K562 (cell line): ENCODE results near the gene SCYL1. TPM values are rescaled to one million over a fixed set of nuclear protein-coding genes. Genes with fewer than 3 reads are reported as not detected.
A peak's percentile ranks its signal among the peaks of the same experiment; 100 is the strongest.

ENCODE experiments used
- ATAC-seq: fragments of 200-7000 bp; cut with Tn5 transposase; 3 replicates; pipeline ENCODE4 v1.9.1; 2020; ENCODE audit warnings: moderate library complexity
- BruUV-seq: library from RNA; stranded (reverse); fragments of 400-500 nt; replicated peaks from 2 replicates; lab custom pipeline; 2021; lab: Mats Ljungman, UMichigan
- CTCF ChIA-PET: fragments of 300-600 bp; formaldehyde crosslinking; extraction: SDS; loops from one replicate; lab custom pipeline; 2021; ENCODE audit warnings: low intra/inter-chr PET ratio; lab: Yijun Ruan, JAX
- POLR2A ChIA-PET: fragments of 300-600, 350-650 bp; sonication (Branson Sonifier 250); formaldehyde crosslinking; extraction: SDS; loops from one replicate; lab custom pipeline; 2021; ENCODE audit warnings: antibody characterized with exemption, inconsistent platforms; lab: Yijun Ruan, JAX
- DNase-seq, 4 experiments: peaks; one replicate each; pipeline versions ENCODE4 v3.0.0 to v3.0.0-alpha.2; 2011 to 2018; ENCODE audit warnings: low spot score in 3 of 4, mixed read lengths in 3 of 4; ENCODE audit errors: extremely low read depth in 1 of 4
- FAIRE-seq: peaks from 2 replicates; lab custom pipeline; 2011; peaks lifted over from hg19 to GRCh38; lab: Jason Lieb, UNC
- H2AFZ ChIP-seq: 2 replicates; pipeline ENCODE4 v1.6.0; 2011; ENCODE audit warnings: low read depth, low read length, control low read depth, inconsistent platforms
- H3K27ac ChIP-seq: fragments of 200-600 bp; 3 replicates; pipeline ENCODE4 v1.8.0; 2011; ENCODE audit warnings: low read depth, mild to moderate bottlenecking, control low read depth, inconsistent platforms, low read length, moderate library complexity, mixed read lengths; ENCODE audit errors: extremely low read depth
- H3K27me3 ChIP-seq, 2 experiments: fragments of 300-600 bp in 1 of 2; 2 replicates in 1 of 2; 3 replicates in 1 of 2; pipeline versions ENCODE4 v1.6.0 to v1.8.0; 2011; ENCODE audit warnings: inconsistent platforms in 2 of 2, low read length in 2 of 2, mild to moderate bottlenecking in 1 of 2, mixed read lengths in 1 of 2, moderate library complexity in 1 of 2; ENCODE audit not compliant: control insufficient read depth in 2 of 2, insufficient read depth in 2 of 2
- H3K36me3 ChIP-seq: fragments of 300-600 bp; 3 replicates; pipeline ENCODE4 v1.8.0; 2011; ENCODE audit warnings: mild to moderate bottlenecking, low read length, inconsistent platforms; ENCODE audit not compliant: control insufficient read depth, insufficient read depth
- H3K4me1 ChIP-seq, 2 experiments: fragments of 200-600 bp in 1 of 2; replicated peaks in 1 of 2; 2 replicates in 1 of 2; 3 replicates in 1 of 2; pipeline versions ENCODE4 v1.5.1 to v1.8.0; 2011; ENCODE audit warnings: inconsistent platforms in 2 of 2, low read length in 2 of 2, mild to moderate bottlenecking in 1 of 2, mixed read lengths in 1 of 2, moderate library complexity in 1 of 2; ENCODE audit not compliant: control insufficient read depth in 2 of 2, insufficient read depth in 2 of 2
- H3K4me2 ChIP-seq: 2 replicates; pipeline ENCODE4 v1.6.1; 2011; ENCODE audit warnings: low read length, control low read depth, inconsistent platforms, mixed read lengths; ENCODE audit not compliant: insufficient read depth
- H3K4me3 ChIP-seq: fragments of 200-600 bp; sonication (generic), shearing (Covaris generic); 2 replicates; pipeline ENCODE4 v1.5.1; 2016; ENCODE audit warnings: control low read depth, inconsistent platforms
- H3K79me2 ChIP-seq: fragments of 200-600 bp; 3 replicates; pipeline ENCODE4 v1.8.0; 2011; ENCODE audit warnings: low read length, inconsistent platforms; ENCODE audit not compliant: control insufficient read depth, insufficient read depth
- H3K9ac ChIP-seq, 2 experiments: 2 replicates each; pipeline versions ENCODE4 v1.6.0 to v1.6.1; 2011; ENCODE audit warnings: low read depth in 2 of 2, low read length in 2 of 2, control low read depth in 1 of 2, inconsistent platforms in 1 of 2, mild to moderate bottlenecking in 1 of 2, mixed read lengths in 1 of 2; ENCODE audit not compliant: insufficient read depth in 1 of 2
- H3K9me1 ChIP-seq: one replicate; pipeline ENCODE4 v1.6.0; 2011; ENCODE audit warnings: inconsistent platforms, mild to moderate bottlenecking, low read length, moderate library complexity; ENCODE audit not compliant: control insufficient read depth, insufficient read depth
- H3K9me3 ChIP-seq: replicated peaks from 2 replicates; pipeline ENCODE4 v1.5.1; 2011; ENCODE audit warnings: low read depth, low read length, inconsistent platforms; ENCODE audit not compliant: control insufficient read depth, insufficient read depth
- H4K20me1 ChIP-seq: replicated peaks from 2 replicates; pipeline ENCODE4 v1.6.1; 2011; ENCODE audit warnings: low read length, inconsistent platforms, mixed read lengths; ENCODE audit not compliant: control insufficient read depth, insufficient read depth
- HDAC1 ChIP-seq, 2 experiments: fragments of 450-650 bp; IDR thresholded peaks; 2 replicates each; pipeline ENCODE4 v1.6.1; 2016 to 2017; ENCODE audit warnings: inconsistent platforms in 1 of 2, mild to moderate bottlenecking in 1 of 2, moderate library complexity in 1 of 2
- WGBS: fragments of 100-300 bp; shearing (Covaris generic); methylation state at CpG from one replicate; pipeline ENCODE4 v1.1.6; 2016; ENCODE audit warnings: low coverage, mixed read lengths; ENCODE audit not compliant: insufficient coverage; ENCODE audit errors: missing lambda C conversion rate; 5-methylcytosine and 5-hydroxymethylcytosine counted together
- in situ Hi-C: fragments of 300-500 bp; cut with MboI; formaldehyde crosslinking; loops from 4 replicates; pipeline ENCODE4 v1.15.0; 2018; ENCODE audit warnings: inconsistent platforms, mixed read lengths
- intact Hi-C: fragments of 100-400 bp; cut with micrococcal nuclease; formaldehyde crosslinking; loops from 2 replicates; pipeline ENCODE4 v1.14.2; 2022
- polyA plus RNA-seq, 8 experiments: library from polyadenylated mRNA; depleted of rRNA in 4 of 8; stranded (reverse) in 5 of 8; unstranded in 3 of 8; fragments of >200 nt; fragmentation: Nextera tagmentation in 2 of 8; fragmentation: Illumina TruSeq in 1 of 8; extraction: Ambion mirVana in 2 of 8; extraction: Trizol in 1 of 8; gene quantifications; 2 replicates each; pipeline versions ENCODE4 v1.2.1 to v1.2.3, GENCODE V29; 2011 to 2014; ENCODE audit warnings: inconsistent platforms in 1 of 8, missing spikeins in 1 of 8
- total RNA-seq, 7 experiments: library from RNA; depleted of rRNA in 6 of 7; stranded (reverse); fragments of >200 nt in 6 of 7; fragmentation: Illumina TruSeq in 2 of 7; extraction: Trizol in 2 of 7; gene quantifications; 2 replicates each; pipeline versions ENCODE4 v1.2.1 to v1.2.3, GENCODE V29; 2011 to 2021; ENCODE audit warnings: low replicate concordance in 1 of 7
- TF ChIP-seq, protein P1 (sequence below): sonication (generic); formaldehyde crosslinking; IDR thresholded peaks from 2 replicates; pipeline ENCODE4 v1.8.1; 2023; ENCODE audit warnings: mild to moderate bottlenecking, missing genetic modification reagents

Gene SCYL1
- total and polyA plus RNA-seq, 9 of the 15 experiments (the other 6 are each of a cell fraction or from before 2014, with no cell fraction given) = 1.9 to 145 (median 57.6) TPM

DNA sequence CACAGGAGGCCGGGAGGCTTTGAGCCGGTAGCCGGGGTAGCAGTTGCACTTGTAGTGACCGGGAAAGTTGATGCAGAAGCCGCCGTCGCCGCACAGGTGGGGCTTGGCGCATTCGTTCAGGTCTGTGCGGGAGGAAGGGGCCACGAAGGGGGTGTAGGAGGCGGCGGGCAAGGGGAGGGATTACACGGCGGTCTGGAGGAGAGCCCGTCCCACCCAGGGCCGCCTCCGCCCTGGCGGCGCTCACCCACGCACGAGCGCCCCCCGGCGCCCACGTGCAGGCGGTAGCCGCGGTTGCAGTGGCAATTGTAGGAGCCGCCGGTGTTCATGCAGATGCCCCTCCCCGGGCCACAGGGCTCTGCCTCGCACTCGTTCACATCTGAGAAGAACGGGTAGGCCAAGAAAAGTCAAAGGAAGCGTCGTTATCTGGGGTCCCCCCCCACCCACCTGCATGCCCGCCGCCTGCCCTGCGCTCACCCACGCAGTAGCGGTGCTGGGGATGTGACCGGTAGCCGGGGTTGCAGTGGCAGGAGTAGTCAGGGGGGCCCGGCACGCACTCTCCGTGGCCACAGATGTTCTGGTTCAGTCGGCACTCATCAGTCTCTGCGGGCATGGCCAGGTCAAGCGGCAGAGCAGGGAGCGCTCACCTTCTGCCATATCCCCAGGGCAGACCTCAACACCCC is 22.7 kb downstream of the SCYL1 start:
- Histone ChIP-seq H3K9me1 (no peaks in the 10 kb centered on the region), H3K4me2 (no peak overlapping the region), H3K27me3 (no peaks in the 10 kb centered on the region)
- no peak for FAIRE-seq
- TF ChIP-seq, protein P1, sequence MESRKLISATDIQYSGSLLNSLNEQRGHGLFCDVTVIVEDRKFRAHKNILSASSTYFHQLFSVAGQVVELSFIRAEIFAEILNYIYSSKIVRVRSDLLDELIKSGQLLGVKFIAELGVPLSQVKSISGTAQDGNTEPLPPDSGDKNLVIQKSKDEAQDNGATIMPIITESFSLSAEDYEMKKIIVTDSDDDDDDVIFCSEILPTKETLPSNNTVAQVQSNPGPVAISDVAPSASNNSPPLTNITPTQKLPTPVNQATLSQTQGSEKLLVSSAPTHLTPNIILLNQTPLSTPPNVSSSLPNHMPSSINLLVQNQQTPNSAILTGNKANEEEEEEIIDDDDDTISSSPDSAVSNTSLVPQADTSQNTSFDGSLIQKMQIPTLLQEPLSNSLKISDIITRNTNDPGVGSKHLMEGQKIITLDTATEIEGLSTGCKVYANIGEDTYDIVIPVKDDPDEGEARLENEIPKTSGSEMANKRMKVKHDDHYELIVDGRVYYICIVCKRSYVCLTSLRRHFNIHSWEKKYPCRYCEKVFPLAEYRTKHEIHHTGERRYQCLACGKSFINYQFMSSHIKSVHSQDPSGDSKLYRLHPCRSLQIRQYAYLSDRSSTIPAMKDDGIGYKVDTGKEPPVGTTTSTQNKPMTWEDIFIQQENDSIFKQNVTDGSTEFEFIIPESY (CRISPR knock-in tag) = peak; percentile 96
- no peak for TF ChIP-seq HDAC1 (IDR thresholded peaks at IDR 0.05)
- TF ChIP-seq, all 486 proteins: peak for 1
- Histone ChIP-seq H4K20me1 (0 out of 2 replicates have a peak, but pooled peaks cover 8% of the 10 kb centered on the region), H3K79me2 (no peaks in the 10 kb centered on the region), H3K4me1 (peaks cover 28 to 61% of the 10 kb centered on the region in 2 experiments), H3K9me3 (no peaks in the 10 kb centered on the region), H3K9ac (no peak overlapping the region), H3K27ac (no peak overlapping the region), H3K4me3 (no peak overlapping the region), H3K36me3 (no peaks in the 10 kb centered on the region), H2AFZ (no peak overlapping the region)
- DNase-seq (no peak), ATAC-seq (no peak)
- intact Hi-C loops = loop anchor here (10.0 kb wide), 1 partner anchor 267 kb away; no protein-coding TSS in a partner anchor
- POLR2A ChIA-PET = interaction anchor here (0.7 to 2.0 kb wide), 5 partner anchors 10 to 48 kb away, joined by 3 to 10 read pairs (median 6); partner anchors contain the start of gene MALAT1
- BruUV-seq = no TSS peak
- CTCF ChIA-PET = no interaction called here
- WGBS = 84% methylated on average over 16 of the region's 52 CpGs
- in situ Hi-C loops = no loop called here
